Stimulated activated CD8-positive, alpha-beta memory T cell treated with anti-CD3 and anti-CD28 coated beads, Interleukin-7, amount 100 ng/mL, for 1 hour (primary cell): ENCODE data around the gene AFAP1L1.

Experiments used
- DNase-seq, 2 donors: peaks; one replicate each; pipeline ENCODE4 v3.0.0-alpha.2; 2020; ENCODE audit warnings: low read depth in 2 of 2

Gene AFAP1L1

GRCh38 chr5:149284501-149284900 lies 12.8 kb downstream of the AFAP1L1 start:
- DNase-seq: no peak

- no peak for DNase-seq
Observed at GRCh38 chr5:149285153-149285552, 13.5 kb downstream of the AFAP1L1 start.

GRCh38 chr5:149288436-149288835 lies 16.8 kb downstream of the AFAP1L1 start:
- no peak for DNase-seq

GRCh38 chr5:149289301-149289700 lies 17.6 kb downstream of the AFAP1L1 start:
- no peak for DNase-seq

GRCh38 chr5:149294872-149295829 lies 23.5 kb downstream of the AFAP1L1 start:
- no peak for DNase-seq

- no peak for DNase-seq
Observed at GRCh38 chr5:149297340-149298025, 25.8 kb downstream of the AFAP1L1 start.

- no peak for DNase-seq
Observed at GRCh38 chr5:149298163-149298562, 26.5 kb downstream of the AFAP1L1 start.

GRCh38 chr5:149298842-149299404 lies 27.3 kb downstream of the AFAP1L1 start:
- no peak for DNase-seq

GRCh38 chr5:149299451-149300054 lies 27.9 kb downstream of the AFAP1L1 start:
- no peak for DNase-seq

- no peak for DNase-seq
Observed at GRCh38 chr5:149300441-149300840, 28.8 kb downstream of the AFAP1L1 start.

GRCh38 chr5:149301049-149301743 lies 29.5 kb downstream of the AFAP1L1 start:
- no peak for DNase-seq

GRCh38 chr5:149301744-149302380 lies 30.2 kb downstream of the AFAP1L1 start:
- no peak for DNase-seq

GRCh38 chr5:149302641-149303040 lies 31.0 kb downstream of the AFAP1L1 start:
- DNase-seq: no peak

GRCh38 chr5:149303210-149303609 lies 31.6 kb downstream of the AFAP1L1 start:
- DNase-seq: no peak

GRCh38 chr5:149304195-149305078 lies 32.8 kb downstream of the AFAP1L1 start:
- DNase-seq: no peak

GRCh38 chr5:149309354-149309753 lies 37.7 kb downstream of the AFAP1L1 start:
- no peak for DNase-seq

GRCh38 chr5:149310488-149310887 lies 38.8 kb downstream of the AFAP1L1 start:
- DNase-seq: no peak

GRCh38 chr5:149310947-149311658 lies 39.4 kb downstream of the AFAP1L1 start:
- no peak for DNase-seq

- DNase-seq: no peak
Observed at GRCh38 chr5:149313151-149313841, 41.6 kb downstream of the AFAP1L1 start.
